HG02759 (cell line): Measurements from ENCODE around the gene NEU4.
A peak's percentile ranks its signal among the peaks of the same experiment; 100 is the strongest.
"Not testable (repeated sequence)": the region's sequence is repeated elsewhere in the genome, so short reads cannot be mapped to it uniquely, and the experiment has no call there.

Experiments
- ATAC-seq: cut with Tn5 transposase; IDR thresholded peaks from one replicate; pipeline ENCODE4 v1.9.1; 2021; ENCODE audit warnings: mild to moderate bottlenecking, moderate library complexity; ENCODE audit not compliant: unreplicated experiment

NEU4 gene

GRCh38 chr2:241798081-241798630, 10.8 kb upstream of the NEU4 start:
- no peak for ATAC-seq

GRCh38 chr2:241798631-241799521, 10.1 kb upstream of the NEU4 start:
- no peak for ATAC-seq

GRCh38 chr2:241799522-241800197, 9.3 kb upstream of the NEU4 start:
- no peak for ATAC-seq

GRCh38 chr2:241800198-241800903, 8.6 kb upstream of the NEU4 start:
- not testable (repeated sequence) for ATAC-seq

- no peak for ATAC-seq
These were observed 7.2 kb upstream of the NEU4 start for GRCh38 chr2:241801611-241802420.

GRCh38 chr2:241802421-241803318, 6.3 kb upstream of the NEU4 start:
- no peak for ATAC-seq

- peak; percentile 62 for ATAC-seq
These were observed 5.3 kb upstream of the NEU4 start for GRCh38 chr2:241803387-241804325.

- no peak for ATAC-seq
These were observed 4.4 kb upstream of the NEU4 start for GRCh38 chr2:241804326-241805229.

- ATAC-seq: not testable (repeated sequence)
These were observed 2.8 kb upstream of the NEU4 start for GRCh38 chr2:241806217-241806616.

GRCh38 chr2:241808051-241808720, 807 bp upstream of the NEU4 start:
- ATAC-seq: no peak

- ATAC-seq: no peak
These were observed 652 bp downstream of the NEU4 start for GRCh38 chr2:241809383-241810306.

GRCh38 chr2:241810307-241811200, 1.6 kb downstream of the NEU4 start:
- ATAC-seq: no peak

- no peak for ATAC-seq
These were observed 2.4 kb downstream of the NEU4 start for GRCh38 chr2:241811201-241811951.
